HG03469 (cell line): Measurements from ENCODE around the gene NOTCH1.

Experiments used
- ATAC-seq: cut with Tn5 transposase; IDR thresholded peaks from one replicate; pipeline ENCODE4 v1.9.1; 2021; ENCODE audit warnings: mild to moderate bottlenecking, moderate library complexity, moderate number of reproducible peaks; ENCODE audit not compliant: unreplicated experiment

The NOTCH1 gene

GRCh38 chr9:136504512-136505348 lies 41.1 kb downstream of the NOTCH1 start:
- no peak for ATAC-seq

GRCh38 chr9:136502940-136503550 lies 42.8 kb downstream of the NOTCH1 start:
- no peak for ATAC-seq

GRCh38 chr9:136502196-136502595 lies 43.7 kb downstream of the NOTCH1 start:
- no peak for ATAC-seq

- no peak for ATAC-seq
Measured at GRCh38 chr9:136501686-136502085, 44.2 kb downstream of the NOTCH1 start.

GRCh38 chr9:136499935-136500910 lies 45.6 kb downstream of the NOTCH1 start:
- ATAC-seq: no peak

- no peak for ATAC-seq
Measured at GRCh38 chr9:136499071-136499934, 46.5 kb downstream of the NOTCH1 start.

GRCh38 chr9:136497916-136498695 lies 47.7 kb downstream of the NOTCH1 start:
- no peak for ATAC-seq

GRCh38 chr9:136496801-136497620 lies 48.8 kb downstream of the NOTCH1 start:
- ATAC-seq: no peak

- ATAC-seq: no peak
Measured at GRCh38 chr9:136496181-136496580, 49.7 kb downstream of the NOTCH1 start.

- no peak for ATAC-seq
Measured at GRCh38 chr9:136495238-136495800, 50.5 kb downstream of the NOTCH1 start.

GRCh38 chr9:136494531-136495215 lies 51.2 kb downstream of the NOTCH1 start:
- ATAC-seq: no peak

- ATAC-seq: no peak
Measured at GRCh38 chr9:136494012-136494411, 51.8 kb downstream of the NOTCH1 start.

GRCh38 chr9:136493567-136493971 lies 52.3 kb downstream of the NOTCH1 start:
- no peak for ATAC-seq

- ATAC-seq: no peak
Measured at GRCh38 chr9:136492978-136493522, 52.8 kb downstream of the NOTCH1 start.

GRCh38 chr9:136489731-136490130 lies 56.1 kb downstream of the NOTCH1 start:
- ATAC-seq: no peak

GRCh38 chr9:136488247-136489214 lies 57.3 kb downstream of the NOTCH1 start:
- no peak for ATAC-seq
